ENCODE data around the gene NPNT. TPM values are rescaled to one million over a fixed set of nuclear protein-coding genes. Genes with fewer than 3 reads are reported as not detected.

The NPNT gene
- total RNA-seq, 1 donor from 2014 or later = 11.0 TPM

GRCh38 chr4:105990933-105991332 is 95.7 kb downstream of the NPNT start:
- peak overlapping the region; percentile 57 for H3K27ac ChIP-seq
- TF ChIP-seq POLR2AphosphoS5 (IDR thresholded peaks at IDR 0.05; ENCODE audit: insufficient read depth in 1 of 2, low read depth in 1 of 2) = peak; percentile 51 to 76
- no peak for TF ChIP-seq CTCF (IDR thresholded peaks at IDR 0.05)
- DNase-seq (ENCODE audit: extremely low spot score in 2 of 2) = no peak
- no peaks in the 10 kb centered on the region for H3K9me3 ChIP-seq
- H3K27me3 ChIP-seq = no peaks in the 10 kb centered on the region
- H3K36me3 ChIP-seq = no peaks in the 10 kb centered on the region
- no peak overlapping the region for H3K4me3 ChIP-seq
- H3K4me1 ChIP-seq = peaks cover 12% of the 10 kb centered on the region
- intact Hi-C loops (cut with DNase I) = no loop called here

DNA sequence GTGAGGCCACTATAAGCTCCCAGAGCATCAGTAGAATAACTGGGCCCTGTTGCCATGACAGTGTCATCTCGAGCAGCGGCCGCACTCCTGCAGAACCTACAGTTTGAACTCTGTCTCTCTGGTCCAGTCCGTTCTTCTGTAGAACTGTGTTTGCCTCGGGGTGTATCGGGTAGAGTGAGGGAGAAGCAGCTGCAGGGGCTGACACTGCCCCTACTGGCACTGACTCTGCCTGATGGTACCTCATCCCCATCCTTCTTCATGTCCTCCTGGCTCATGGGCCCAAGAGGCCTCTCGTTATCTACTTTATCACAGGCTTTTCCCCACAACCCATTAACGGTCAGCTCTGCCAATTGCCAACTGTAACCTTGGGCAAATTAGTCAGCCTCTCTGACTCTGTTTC is 96.5 kb downstream of the NPNT start:
- no peaks in the 10 kb centered on the region for H3K27me3 ChIP-seq
- DNase-seq (ENCODE audit: extremely low spot score in 2 of 2) = no peak
- no peaks in the 10 kb centered on the region for H3K9me3 ChIP-seq
- no peak overlapping the region for H3K4me3 ChIP-seq
- H3K27ac ChIP-seq = no peak overlapping the region
- TF ChIP-seq POLR2A (IDR thresholded peaks at IDR 0.05) = no peak
- no peak for TF ChIP-seq POLR2AphosphoS5 (IDR thresholded peaks at IDR 0.05; ENCODE audit: insufficient read depth in 1 of 2, low read depth in 1 of 2)
- no peak for TF ChIP-seq CTCF (IDR thresholded peaks at IDR 0.05)
- H3K36me3 ChIP-seq = no peaks in the 10 kb centered on the region
- intact Hi-C loops (cut with DNase I) = no loop called here
- H3K4me1 ChIP-seq = peaks cover 12% of the 10 kb centered on the region

DNA sequence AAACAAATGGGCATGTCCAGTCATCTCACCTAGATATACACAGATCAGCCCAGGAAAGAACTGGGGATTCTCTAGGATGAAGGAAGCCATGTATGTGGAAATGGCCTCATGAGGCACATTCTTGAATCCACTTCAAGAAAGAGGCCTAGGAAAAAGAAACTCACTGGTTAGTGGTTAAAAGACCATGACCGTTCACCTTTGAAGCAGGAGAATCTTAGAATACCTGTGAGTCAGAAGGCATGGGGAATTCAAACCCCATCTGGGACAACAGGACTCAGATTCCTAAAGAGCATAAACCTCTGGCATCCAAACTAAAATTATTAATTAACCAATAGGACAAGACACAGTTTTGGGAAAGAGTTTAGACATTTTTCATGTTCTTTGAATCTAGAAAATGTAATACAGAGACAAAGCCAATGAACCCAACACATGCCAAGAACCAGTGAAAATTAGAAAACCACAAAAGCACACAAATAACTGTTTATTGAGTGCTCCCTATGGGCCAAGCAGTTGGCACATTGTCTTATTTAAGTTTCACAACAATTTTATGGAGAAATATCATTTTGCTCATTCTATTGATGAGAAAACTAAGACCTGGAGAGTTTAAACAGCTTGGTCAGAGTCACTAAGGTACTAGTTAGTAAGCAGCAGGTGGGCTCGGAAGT is 97.5 kb downstream of the NPNT start:
- Histone ChIP-seq H3K36me3 (no peaks in the 10 kb centered on the region), H3K27ac (no peak overlapping the region), H3K4me1 (peaks cover 12% of the 10 kb centered on the region), H3K4me3 (no peak overlapping the region), H3K9me3 (no peaks in the 10 kb centered on the region), H3K27me3 (no peaks in the 10 kb centered on the region)
- no peak for DNase-seq (ENCODE audit: extremely low spot score in 2 of 2)
- TF ChIP-seq POLR2AphosphoS5 (IDR thresholded peaks at IDR 0.05; ENCODE audit: insufficient read depth in 1 of 2, low read depth in 1 of 2) (no peak), POLR2A (IDR thresholded peaks at IDR 0.05) (no peak), CTCF (IDR thresholded peaks at IDR 0.05) (no peak)
- intact Hi-C loops (cut with DNase I) = no loop called here

- H3K4me1 ChIP-seq = peaks cover 12% of the 10 kb centered on the region
- H3K36me3 ChIP-seq = no peaks in the 10 kb centered on the region
- intact Hi-C loops (cut with DNase I) = no loop called here
- DNase-seq (ENCODE audit: extremely low spot score in 2 of 2) = no peak
- H3K27me3 ChIP-seq = no peaks in the 10 kb centered on the region
- no peak overlapping the region for H3K4me3 ChIP-seq
- TF ChIP-seq POLR2A (IDR thresholded peaks at IDR 0.05) = no peak
- no peak for TF ChIP-seq POLR2AphosphoS5 (IDR thresholded peaks at IDR 0.05; ENCODE audit: insufficient read depth in 1 of 2, low read depth in 1 of 2)
- no peak for TF ChIP-seq CTCF (IDR thresholded peaks at IDR 0.05)
- H3K27ac ChIP-seq = no peak overlapping the region
- no peaks in the 10 kb centered on the region for H3K9me3 ChIP-seq
Measured at GRCh38 chr4:105994061-105994460, 98.8 kb downstream of the NPNT start.

GRCh38 chr4:105994841-105995501 is 99.7 kb downstream of the NPNT start:
- TF ChIP-seq CTCF (IDR thresholded peaks at IDR 0.05) = no peak
- TF ChIP-seq POLR2A (IDR thresholded peaks at IDR 0.05) = no peak
- TF ChIP-seq POLR2AphosphoS5 (IDR thresholded peaks at IDR 0.05; ENCODE audit: insufficient read depth in 1 of 2, low read depth in 1 of 2) = no peak
- no peak for DNase-seq (ENCODE audit: extremely low spot score in 2 of 2)
- no peak overlapping the region for H3K27ac ChIP-seq
- no peaks in the 10 kb centered on the region for H3K9me3 ChIP-seq
- intact Hi-C loops (cut with DNase I) = no loop called here
- H3K27me3 ChIP-seq = no peaks in the 10 kb centered on the region
- no peaks in the 10 kb centered on the region for H3K36me3 ChIP-seq
- no peak overlapping the region for H3K4me3 ChIP-seq
- peaks cover 10% of the 10 kb centered on the region for H3K4me1 ChIP-seq

Measured in vagina (tissue), 2 donors.